BE2C (cell line): ENCODE data around the gene NXT1.
A peak's percentile ranks its signal among the peaks of the same experiment; 100 is the strongest.

Experiments used
- DNase-seq: peaks from one replicate; pipeline ENCODE4 v3.0.0-alpha.2; 2020
- H3K27me3 ChIP-seq: fragments of 250-450 bp; sonication (Bioruptor Pico); 2 replicates; pipeline ENCODE4 v1.5.1; 2020; ENCODE audit warnings: mild to moderate bottlenecking
- H3K36me3 ChIP-seq: fragments of 250-450 bp; sonication (Bioruptor Pico); 2 replicates; pipeline ENCODE4 v1.5.1; 2020; ENCODE audit warnings: mild to moderate bottlenecking
- H3K4me1 ChIP-seq: fragments of 250-450 bp; sonication (Bioruptor Pico); 2 replicates; pipeline ENCODE4 v1.5.1; 2020
- H3K4me3 ChIP-seq: 2 replicates; pipeline ENCODE4 v1.5.1; 2011; ENCODE audit warnings: low read depth, low read length
- H3K9me3 ChIP-seq: fragments of 250-450 bp; sonication (Bioruptor Pico); 2 replicates; pipeline ENCODE4 v1.5.1; 2020
- TF ChIP-seq, protein P1 (sequence below): IDR thresholded peaks from 2 replicates; pipeline ENCODE4 v1.5.1; 2012; ENCODE audit warnings: mild to moderate bottlenecking, low read depth, low read length

NXT1 gene

DNA sequence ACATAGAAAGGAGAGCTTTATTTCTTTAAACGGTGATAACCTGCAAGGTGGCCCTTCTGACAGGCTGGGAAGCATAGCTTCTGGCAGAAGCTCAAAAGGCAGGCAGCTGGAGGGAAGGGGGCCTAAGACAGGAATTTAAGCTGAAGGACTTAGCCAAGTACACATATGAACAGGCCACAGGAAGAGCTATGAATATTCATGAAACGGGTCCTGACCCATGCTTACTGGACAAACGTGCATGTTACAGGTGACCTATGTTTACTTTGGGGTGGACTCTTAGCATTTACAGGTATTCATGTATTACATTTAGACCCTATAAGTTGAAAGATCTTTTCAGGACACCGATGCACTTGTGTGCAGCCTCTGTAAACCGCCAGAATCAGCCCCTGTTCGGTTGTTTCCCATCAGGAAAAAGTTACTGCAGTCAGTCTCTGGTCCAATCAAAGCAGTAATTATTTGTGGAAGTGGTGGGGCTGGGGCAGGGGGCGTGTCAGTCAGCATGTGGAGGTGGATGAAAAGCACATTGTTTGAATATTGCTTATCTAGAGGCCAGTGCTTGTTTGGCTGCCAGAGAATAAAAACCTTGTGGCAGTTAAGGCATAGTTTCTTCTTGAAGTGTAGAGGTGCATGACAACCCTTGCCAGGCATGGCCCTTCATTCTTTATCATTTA, 8.5 kb downstream of the NXT1 start:
- peaks cover 14% of the 10 kb centered on the region for H3K36me3 ChIP-seq
- TF ChIP-seq, protein P1, sequence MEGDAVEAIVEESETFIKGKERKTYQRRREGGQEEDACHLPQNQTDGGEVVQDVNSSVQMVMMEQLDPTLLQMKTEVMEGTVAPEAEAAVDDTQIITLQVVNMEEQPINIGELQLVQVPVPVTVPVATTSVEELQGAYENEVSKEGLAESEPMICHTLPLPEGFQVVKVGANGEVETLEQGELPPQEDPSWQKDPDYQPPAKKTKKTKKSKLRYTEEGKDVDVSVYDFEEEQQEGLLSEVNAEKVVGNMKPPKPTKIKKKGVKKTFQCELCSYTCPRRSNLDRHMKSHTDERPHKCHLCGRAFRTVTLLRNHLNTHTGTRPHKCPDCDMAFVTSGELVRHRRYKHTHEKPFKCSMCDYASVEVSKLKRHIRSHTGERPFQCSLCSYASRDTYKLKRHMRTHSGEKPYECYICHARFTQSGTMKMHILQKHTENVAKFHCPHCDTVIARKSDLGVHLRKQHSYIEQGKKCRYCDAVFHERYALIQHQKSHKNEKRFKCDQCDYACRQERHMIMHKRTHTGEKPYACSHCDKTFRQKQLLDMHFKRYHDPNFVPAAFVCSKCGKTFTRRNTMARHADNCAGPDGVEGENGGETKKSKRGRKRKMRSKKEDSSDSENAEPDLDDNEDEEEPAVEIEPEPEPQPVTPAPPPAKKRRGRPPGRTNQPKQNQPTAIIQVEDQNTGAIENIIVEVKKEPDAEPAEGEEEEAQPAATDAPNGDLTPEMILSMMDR, result no peak
- no peaks in the 10 kb centered on the region for H3K9me3 ChIP-seq
- H3K27me3 ChIP-seq, result no peaks in the 10 kb centered on the region
- DNase-seq, result no peak
- 0 out of 2 replicates have a peak, but pooled peaks cover 2% of the 10 kb centered on the region for H3K4me1 ChIP-seq
- peak overlapping the region; percentile 66 for H3K4me3 ChIP-seq

DNA sequence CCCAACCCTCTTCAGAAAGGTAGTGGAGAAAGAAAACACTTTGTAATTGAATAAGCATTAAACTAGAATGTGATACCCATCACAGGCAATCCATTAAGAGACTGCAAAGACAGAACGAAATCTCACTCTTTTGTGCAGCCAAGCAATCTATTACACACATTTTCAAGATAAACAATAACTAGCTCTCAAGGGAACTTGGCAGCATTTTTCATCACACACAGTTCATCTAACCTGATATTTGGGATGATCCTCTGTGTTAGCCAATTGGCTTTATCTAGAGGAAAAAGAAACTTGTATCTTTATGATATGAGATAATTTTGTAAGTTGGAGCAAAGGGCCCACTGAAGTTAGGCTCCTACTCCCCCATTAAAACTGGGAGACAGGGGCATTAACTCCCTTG, 9.9 kb downstream of the NXT1 start:
- TF ChIP-seq, protein P1, result no peak
- no peaks in the 10 kb centered on the region for H3K27me3 ChIP-seq
- H3K36me3 ChIP-seq, result peaks cover 16% of the 10 kb centered on the region
- no peaks in the 10 kb centered on the region for H3K9me3 ChIP-seq
- H3K4me1 ChIP-seq, result 0 out of 2 replicates have a peak, but pooled peaks cover 2% of the 10 kb centered on the region
- DNase-seq, result no peak
- no peak overlapping the region for H3K4me3 ChIP-seq

DNA sequence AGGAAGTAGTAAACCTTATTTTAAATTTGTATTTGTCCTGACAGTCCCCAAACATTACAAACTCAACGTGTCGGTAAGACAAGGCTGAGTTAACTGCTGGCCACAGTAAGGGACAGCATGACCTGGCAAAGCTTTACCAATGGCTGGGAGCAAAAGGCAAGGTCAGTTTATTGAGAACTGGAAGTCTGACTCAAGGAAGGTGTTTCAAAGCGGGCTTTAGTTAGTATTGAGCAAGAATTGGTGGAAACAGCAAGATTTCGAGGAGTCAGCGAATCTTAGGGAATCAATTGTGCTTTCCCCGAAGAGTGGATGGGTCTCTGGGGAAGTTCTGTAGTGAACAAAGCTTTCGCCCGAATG, 10.5 kb downstream of the NXT1 start:
- peaks cover 21% of the 10 kb centered on the region for H3K36me3 ChIP-seq
- DNase-seq, result no peak

DNA sequence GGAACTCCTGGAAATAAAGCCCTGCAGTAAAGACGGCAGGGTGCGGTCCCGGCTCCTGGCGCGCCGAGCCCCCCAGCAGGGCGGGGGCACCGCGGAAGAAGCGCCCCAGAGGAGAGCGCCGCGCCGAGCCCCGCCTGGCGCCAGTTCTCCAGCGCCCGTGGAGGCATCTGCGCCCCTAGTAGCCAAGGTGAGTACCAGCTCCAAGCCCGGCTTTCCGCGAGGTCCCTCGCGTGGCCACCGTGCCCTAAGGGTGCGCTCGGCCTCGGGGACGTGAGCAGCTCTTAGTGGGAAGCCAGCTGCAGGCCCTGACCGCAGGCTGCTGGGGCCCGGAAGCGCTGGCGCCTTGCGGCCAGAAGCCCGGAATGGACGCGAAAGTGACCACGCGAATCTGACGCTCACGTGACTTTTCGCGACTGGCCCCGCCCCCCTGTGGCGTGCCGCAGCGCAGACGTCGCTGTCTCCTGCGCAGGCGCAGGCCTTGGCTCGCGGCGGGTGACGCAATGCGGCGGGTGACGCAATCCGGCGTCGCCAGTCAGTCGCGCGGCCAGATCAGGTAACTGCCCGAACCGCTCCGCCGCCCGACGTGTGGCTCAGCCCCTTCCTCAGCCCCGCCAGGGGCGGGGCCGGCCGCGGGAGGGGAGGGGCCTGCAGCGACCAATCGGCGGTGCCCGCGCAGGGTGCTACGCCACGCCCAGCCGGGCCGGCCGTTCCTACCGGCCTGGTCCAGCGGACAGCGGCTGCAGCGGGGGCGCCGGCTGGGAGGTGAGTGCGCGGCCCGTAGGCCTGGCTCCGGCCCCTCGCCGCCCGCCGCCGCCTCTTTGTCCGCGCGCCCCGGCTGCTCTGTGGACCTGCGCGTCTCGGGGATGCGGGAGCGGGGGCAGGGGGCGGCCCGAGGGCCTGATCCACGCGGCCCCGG, 11.1 kb downstream of the NXT1 start, which contains the start of gene GZF1:
TSS of gene GZF1 (plus strand) at position 707 of the 916 bp plus-strand sequence. CDS start 2,202 bp downstream, outside the sequence.
- H3K36me3 ChIP-seq, result peaks cover 25% of the 10 kb centered on the region
- H3K9me3 ChIP-seq, result no peaks in the 10 kb centered on the region
- peak within 1 kb of the TSS; percentile 87 for H3K4me3 ChIP-seq
- TF ChIP-seq, protein P1, result no peak
- H3K27me3 ChIP-seq, result no peaks in the 10 kb centered on the region
- DNase-seq, result peak; percentile 98
- H3K4me1 ChIP-seq, result 0 out of 2 replicates have a peak, but pooled peaks cover 2% of the 10 kb centered on the region

More for the DNA sequence above, 10.5 kb downstream of the NXT1 start:
- Histone ChIP-seq H3K4me3 (peak overlapping the region; percentile 81), H3K4me1 (0 out of 2 replicates have a peak, but pooled peaks cover 2% of the 10 kb centered on the region), H3K27me3 (no peaks in the 10 kb centered on the region), H3K9me3 (no peaks in the 10 kb centered on the region)
- TF ChIP-seq, protein P1, result no peak

DNA sequence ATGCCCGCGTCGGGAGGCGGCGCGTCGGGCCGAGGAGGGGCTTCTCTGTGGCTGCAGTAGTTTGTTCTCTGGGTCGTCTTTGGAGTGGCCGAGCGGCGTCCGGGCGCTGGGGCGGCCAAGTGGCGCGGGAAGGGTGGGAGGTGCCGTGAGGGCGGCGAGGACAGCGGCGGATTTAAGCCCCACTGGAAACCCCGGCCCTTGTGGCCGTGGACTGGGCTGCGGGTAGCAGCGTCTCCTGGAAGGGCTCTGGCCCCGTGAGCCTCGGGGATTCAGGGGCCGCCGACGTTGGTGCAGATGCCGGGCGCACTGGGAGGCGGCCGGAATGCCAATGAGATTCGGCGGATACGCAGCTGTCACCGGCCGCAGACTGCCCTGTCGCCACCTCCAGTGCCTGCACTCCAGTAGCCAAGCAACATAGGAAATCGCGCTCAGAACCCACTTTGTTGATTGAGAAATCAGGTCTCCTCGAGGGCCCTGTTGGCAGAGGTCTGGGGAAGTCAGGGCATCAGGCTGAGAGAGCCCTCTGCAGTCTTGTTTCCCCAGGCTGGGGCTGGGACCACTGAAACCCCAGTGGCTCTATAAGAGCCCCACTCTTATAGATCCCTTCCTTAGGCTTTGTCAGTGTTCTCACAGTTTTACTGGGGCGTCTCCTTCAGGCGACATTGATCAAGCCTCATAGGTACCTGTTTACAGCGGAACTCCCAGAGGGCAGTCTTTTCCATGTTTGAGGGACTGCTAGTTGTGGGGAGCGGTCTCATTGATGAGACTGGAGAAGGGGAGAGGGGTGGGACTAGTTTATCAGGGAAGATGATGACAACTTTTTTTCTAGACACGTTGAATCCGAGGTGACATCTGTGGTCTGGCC, 12.0 kb downstream of the NXT1 start:
- peak overlapping the region; percentile 87 for H3K4me3 ChIP-seq
- no peaks in the 10 kb centered on the region for H3K9me3 ChIP-seq
- H3K4me1 ChIP-seq, result 0 out of 2 replicates have a peak, but pooled peaks cover 2% of the 10 kb centered on the region
- peaks cover 30% of the 10 kb centered on the region for H3K36me3 ChIP-seq
- H3K27me3 ChIP-seq, result no peaks in the 10 kb centered on the region
- TF ChIP-seq, protein P1, result no peak
- DNase-seq, result peak; percentile 28
